ENCODE measurements around the gene TP63. TPM values are rescaled to one million over a fixed set of nuclear protein-coding genes. Genes with fewer than 3 reads are reported as not detected.

TP63 gene
- total RNA-seq, 3 donors from 2014 or later (not counting 1 experiment from before 2014, with no cell fraction given): 0.30 TPM; not detected in 2

- peaks cover 5 to 8% of the 10 kb centered on the region in 2 donors for H3K9me3 Mint-ChIP-seq
- DNase-seq (no peak), ATAC-seq (no peak)
- no peaks in the 10 kb centered on the region for H3K27me3 ChIP-seq (ENCODE audit: control insufficient read depth, insufficient read depth, low read length)
- no peak overlapping the region for H3K4me3 ChIP-seq (ENCODE audit: low read length)
- intact Hi-C loops (cut with micrococcal nuclease): no loop called here
- no peaks in the 10 kb centered on the region for H3K36me3 ChIP-seq (ENCODE audit: control insufficient read depth, insufficient read depth, low read length)
- no peaks in the 10 kb centered on the region for H3K36me3 Mint-ChIP-seq
- H3K27ac Mint-ChIP-seq: no peak overlapping the region
- no peaks in the 10 kb centered on the region for H3K4me1 ChIP-seq (ENCODE audit: control insufficient read depth, insufficient read depth, low read length)
- H3K4me1 Mint-ChIP-seq: no peaks in the 10 kb centered on the region
- no peak for TF ChIP-seq CTCF (IDR thresholded peaks at IDR 0.05)
- no peaks in the 10 kb centered on the region for H3K9me3 ChIP-seq (ENCODE audit: control insufficient read depth, insufficient read depth, low read length)
- H3K4me3 Mint-ChIP-seq: no peak overlapping the region
- H3K27ac ChIP-seq (ENCODE audit: low read length): no peak overlapping the region
- 39% methylated on average over 3 of the region's 5 CpGs for WGBS (ENCODE audit: insufficient coverage)
- H3K27me3 Mint-ChIP-seq (ENCODE audit: low read depth in 2 of 2): no peaks in the 10 kb centered on the region
Measured at GRCh38 chr3:189714991-189715961, 84.1 kb downstream of the TP63 start.

GRCh38 chr3:189718215-189718614, 87.0 kb downstream of the TP63 start:
- no peak for TF ChIP-seq CTCF (IDR thresholded peaks at IDR 0.05)
- intact Hi-C loops (cut with micrococcal nuclease): no loop called here
- no peak overlapping the region for H3K27ac Mint-ChIP-seq
- no peaks in the 10 kb centered on the region for H3K4me1 Mint-ChIP-seq
- WGBS (ENCODE audit: insufficient coverage): 48% methylated on average over 2 of the region's 4 CpGs
- no peaks in the 10 kb centered on the region for H3K36me3 Mint-ChIP-seq
- H3K4me3 Mint-ChIP-seq: no peak overlapping the region
- H3K9me3 ChIP-seq (ENCODE audit: control insufficient read depth, insufficient read depth, low read length): no peaks in the 10 kb centered on the region
- ATAC-seq (no peak), DNase-seq (no peak)
- H3K36me3 ChIP-seq (ENCODE audit: control insufficient read depth, insufficient read depth, low read length): no peaks in the 10 kb centered on the region
- H3K4me1 ChIP-seq (ENCODE audit: control insufficient read depth, insufficient read depth, low read length): no peaks in the 10 kb centered on the region
- H3K27me3 Mint-ChIP-seq (ENCODE audit: low read depth in 2 of 2): no peaks in the 10 kb centered on the region
- H3K27ac ChIP-seq (ENCODE audit: low read length): no peak overlapping the region
- H3K27me3 ChIP-seq (ENCODE audit: control insufficient read depth, insufficient read depth, low read length): no peaks in the 10 kb centered on the region
- peaks cover 2 to 3% of the 10 kb centered on the region in 2 donors for H3K9me3 Mint-ChIP-seq
- no peak overlapping the region for H3K4me3 ChIP-seq (ENCODE audit: low read length)

GRCh38 chr3:189720736-189721417, 89.7 kb downstream of the TP63 start:
- no peak overlapping the region for H3K27ac ChIP-seq (ENCODE audit: low read length)
- H3K4me3 Mint-ChIP-seq: no peak overlapping the region
- WGBS (ENCODE audit: insufficient coverage): 90% methylated on average over 5 of the region's 5 CpGs
- H3K9me3 Mint-ChIP-seq: peaks cover 2 to 3% of the 10 kb centered on the region in 2 donors
- no peaks in the 10 kb centered on the region for H3K27me3 Mint-ChIP-seq (ENCODE audit: low read depth in 2 of 2)
- no peaks in the 10 kb centered on the region for H3K36me3 Mint-ChIP-seq
- TF ChIP-seq CTCF (IDR thresholded peaks at IDR 0.05): no peak
- H3K9me3 ChIP-seq (ENCODE audit: control insufficient read depth, insufficient read depth, low read length): no peaks in the 10 kb centered on the region
- no peak overlapping the region for H3K27ac Mint-ChIP-seq
- ATAC-seq (no peak), DNase-seq (no peak)
- no peaks in the 10 kb centered on the region for H3K36me3 ChIP-seq (ENCODE audit: control insufficient read depth, insufficient read depth, low read length)
- no peaks in the 10 kb centered on the region for H3K4me1 ChIP-seq (ENCODE audit: control insufficient read depth, insufficient read depth, low read length)
- no peaks in the 10 kb centered on the region for H3K27me3 ChIP-seq (ENCODE audit: control insufficient read depth, insufficient read depth, low read length)
- no peak overlapping the region for H3K4me3 ChIP-seq (ENCODE audit: low read length)
- intact Hi-C loops (cut with micrococcal nuclease): no loop called here
- H3K4me1 Mint-ChIP-seq: no peaks in the 10 kb centered on the region

Measured in natural killer cell (primary cell).